Measurements from ENCODE around the gene C15orf62. TPM values are rescaled to one million over a fixed set of nuclear protein-coding genes. Genes with fewer than 3 reads are reported as not detected.
A peak's percentile ranks its signal among the peaks of the same experiment; 100 is the strongest.

The C15orf62 gene
- polyA plus RNA-seq, 1 donor, result 5.4 TPM

GRCh38 chr15:40792394-40792793, 22.6 kb downstream of the C15orf62 start:
- DNase-seq, result no peak
- Histone ChIP-seq H3K4me3 (ENCODE audit: low read length) (no peak overlapping the region), H3K9me3 (ENCODE audit: control insufficient read depth, low read depth, low read length) (no peaks in the 10 kb centered on the region), H3K27ac (ENCODE audit: low read length) (no peak overlapping the region), H3K4me1 (ENCODE audit: control insufficient read depth, insufficient read depth, low read length) (peaks cover 13% of the 10 kb centered on the region), H3K27me3 (ENCODE audit: control insufficient read depth, insufficient read depth, low read length) (no peaks in the 10 kb centered on the region), H3K36me3 (ENCODE audit: control insufficient read depth, insufficient read depth, low read length) (peaks cover 9% of the 10 kb centered on the region)
- WGBS (ENCODE audit: insufficient coverage, low lambda C conversion rate), result no CpG with 5 or more reads among the region's 3 CpGs

DNA sequence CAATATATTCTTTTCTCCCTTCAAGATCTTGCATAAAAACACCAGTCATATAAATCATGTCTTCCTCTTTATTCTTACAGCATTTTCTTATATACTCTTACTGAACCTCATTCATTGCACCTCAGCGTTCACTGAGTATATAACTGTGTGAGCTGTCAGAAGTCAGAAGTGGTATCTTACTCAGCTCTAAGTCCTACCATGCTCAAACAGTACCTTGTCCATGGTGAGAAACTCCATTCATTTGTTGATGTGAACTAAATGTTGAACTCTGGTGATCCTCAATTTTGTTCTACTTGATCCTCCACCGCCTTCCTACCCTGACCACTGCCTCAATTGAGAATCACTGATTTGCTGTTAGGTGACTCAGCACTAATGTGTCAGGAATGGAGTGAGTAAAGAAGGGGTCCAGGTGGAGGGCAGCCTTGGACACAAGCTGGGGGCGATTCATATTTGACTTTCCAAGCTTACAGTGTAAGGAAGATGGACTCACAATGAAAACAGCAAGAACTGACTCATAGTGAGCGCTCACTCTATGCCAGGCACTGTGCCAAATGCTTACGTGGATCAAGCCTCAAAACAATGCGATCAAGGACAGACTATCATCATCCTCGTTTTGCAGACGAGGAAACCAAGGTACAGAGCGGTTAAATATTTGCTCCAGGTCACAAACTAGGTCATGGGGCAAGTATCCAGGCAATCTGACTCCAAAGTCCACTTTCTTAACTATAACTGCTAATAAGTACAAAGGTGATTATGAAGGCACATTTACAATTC, 23.6 kb downstream of the C15orf62 start:
- Histone ChIP-seq H3K4me1 (ENCODE audit: control insufficient read depth, insufficient read depth, low read length) (peaks cover 5% of the 10 kb centered on the region), H3K9me3 (ENCODE audit: control insufficient read depth, low read depth, low read length) (no peaks in the 10 kb centered on the region), H3K27me3 (ENCODE audit: control insufficient read depth, insufficient read depth, low read length) (no peaks in the 10 kb centered on the region), H3K4me3 (ENCODE audit: low read length) (no peak overlapping the region), H3K36me3 (ENCODE audit: control insufficient read depth, insufficient read depth, low read length) (peaks cover 9% of the 10 kb centered on the region), H3K27ac (ENCODE audit: low read length) (peak overlapping the region; percentile 65)
- WGBS (ENCODE audit: insufficient coverage, low lambda C conversion rate), result 67% methylated on average over 1 of the region's 9 CpGs
- peak; percentile 80 to 91 for DNase-seq

DNA sequence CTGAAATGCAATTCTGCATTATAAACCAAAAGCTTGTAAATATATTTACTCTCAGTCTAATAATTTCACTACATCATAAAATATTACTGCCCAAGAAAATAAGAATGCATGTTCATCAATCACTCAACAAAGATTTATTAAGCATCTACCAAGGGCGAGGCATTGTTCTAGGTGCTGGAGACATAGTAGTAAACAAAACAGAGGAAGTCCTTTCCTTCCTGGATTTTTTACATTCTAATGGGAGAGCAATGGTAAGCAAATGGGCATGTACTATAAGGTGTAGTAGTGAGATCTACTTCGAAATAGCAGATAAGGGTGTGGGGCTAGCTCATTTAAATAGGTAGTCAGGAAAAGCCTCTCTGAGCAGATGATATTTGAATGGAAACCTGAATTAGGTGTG, 26.3 kb downstream of the C15orf62 start:
- no CpG with 5 or more reads among the region's 2 CpGs for WGBS (ENCODE audit: insufficient coverage, low lambda C conversion rate)
- H3K36me3 ChIP-seq (ENCODE audit: control insufficient read depth, insufficient read depth, low read length), result peaks cover 18% of the 10 kb centered on the region
- DNase-seq, result no peak
- H3K27me3 ChIP-seq (ENCODE audit: control insufficient read depth, insufficient read depth, low read length), result no peaks in the 10 kb centered on the region
- no peak overlapping the region for H3K4me3 ChIP-seq (ENCODE audit: low read length)
- no peak overlapping the region for H3K27ac ChIP-seq (ENCODE audit: low read length)
- H3K4me1 ChIP-seq (ENCODE audit: control insufficient read depth, insufficient read depth, low read length), result peaks cover 5% of the 10 kb centered on the region
- H3K9me3 ChIP-seq (ENCODE audit: control insufficient read depth, low read depth, low read length), result no peaks in the 10 kb centered on the region

DNA sequence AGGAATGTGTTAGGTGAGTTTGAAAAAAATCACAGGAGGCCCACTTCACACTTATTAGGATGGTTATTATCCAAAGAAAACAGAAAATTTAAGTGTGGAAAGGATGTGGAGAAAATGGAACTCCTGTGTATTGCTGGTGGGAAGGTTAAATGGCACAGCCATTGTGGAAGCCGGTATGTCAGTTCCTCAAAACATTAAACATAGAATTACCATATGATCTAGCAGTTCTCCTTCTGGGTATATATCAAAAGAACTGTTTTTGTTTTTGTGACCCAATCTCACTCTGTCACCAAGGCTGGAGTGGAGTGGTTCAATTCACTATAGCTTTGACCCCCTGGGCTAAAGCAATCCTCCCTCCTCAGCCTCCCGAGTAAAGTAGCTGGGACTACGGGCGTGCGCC, 26.7 kb downstream of the C15orf62 start:
- H3K9me3 ChIP-seq (ENCODE audit: control insufficient read depth, low read depth, low read length), result no peaks in the 10 kb centered on the region
- H3K4me3 ChIP-seq (ENCODE audit: low read length), result no peak overlapping the region
- no peak overlapping the region for H3K27ac ChIP-seq (ENCODE audit: low read length)
- H3K4me1 ChIP-seq (ENCODE audit: control insufficient read depth, insufficient read depth, low read length), result peaks cover 5% of the 10 kb centered on the region
- no peak for DNase-seq
- no peaks in the 10 kb centered on the region for H3K27me3 ChIP-seq (ENCODE audit: control insufficient read depth, insufficient read depth, low read length)
- peaks cover 19% of the 10 kb centered on the region for H3K36me3 ChIP-seq (ENCODE audit: control insufficient read depth, insufficient read depth, low read length)
- 100% methylated on average over 1 of the region's 5 CpGs for WGBS (ENCODE audit: insufficient coverage, low lambda C conversion rate)

- WGBS (ENCODE audit: insufficient coverage, low lambda C conversion rate), result 92% methylated on average over 2 of the region's 3 CpGs
- H3K27ac ChIP-seq (ENCODE audit: low read length), result no peak overlapping the region
- H3K4me1 ChIP-seq (ENCODE audit: control insufficient read depth, insufficient read depth, low read length), result no peaks in the 10 kb centered on the region
- H3K36me3 ChIP-seq (ENCODE audit: control insufficient read depth, insufficient read depth, low read length), result peaks cover 15% of the 10 kb centered on the region
- H3K27me3 ChIP-seq (ENCODE audit: control insufficient read depth, insufficient read depth, low read length), result no peaks in the 10 kb centered on the region
- no peaks in the 10 kb centered on the region for H3K9me3 ChIP-seq (ENCODE audit: control insufficient read depth, low read depth, low read length)
- DNase-seq, result no peak
- no peak overlapping the region for H3K4me3 ChIP-seq (ENCODE audit: low read length)
Observed at GRCh38 chr15:40799523-40799922, 29.7 kb downstream of the C15orf62 start.

- WGBS (ENCODE audit: insufficient coverage, low lambda C conversion rate), result no CpG with 5 or more reads among the region's 2 CpGs
- no peak for DNase-seq
- H3K9me3 ChIP-seq (ENCODE audit: control insufficient read depth, low read depth, low read length), result no peaks in the 10 kb centered on the region
- H3K4me1 ChIP-seq (ENCODE audit: control insufficient read depth, insufficient read depth, low read length), result peaks cover 7% of the 10 kb centered on the region
- H3K27ac ChIP-seq (ENCODE audit: low read length), result no peak overlapping the region
- no peaks in the 10 kb centered on the region for H3K27me3 ChIP-seq (ENCODE audit: control insufficient read depth, insufficient read depth, low read length)
- H3K36me3 ChIP-seq (ENCODE audit: control insufficient read depth, insufficient read depth, low read length), result peaks cover 15% of the 10 kb centered on the region
- no peak overlapping the region for H3K4me3 ChIP-seq (ENCODE audit: low read length)
Observed at GRCh38 chr15:40803076-40803475, 33.3 kb downstream of the C15orf62 start.

- no peaks in the 10 kb centered on the region for H3K27me3 ChIP-seq (ENCODE audit: control insufficient read depth, insufficient read depth, low read length)
- H3K4me3 ChIP-seq (ENCODE audit: low read length), result no peak overlapping the region
- no peaks in the 10 kb centered on the region for H3K9me3 ChIP-seq (ENCODE audit: control insufficient read depth, low read depth, low read length)
- H3K27ac ChIP-seq (ENCODE audit: low read length), result no peak overlapping the region
- peaks cover 10% of the 10 kb centered on the region for H3K4me1 ChIP-seq (ENCODE audit: control insufficient read depth, insufficient read depth, low read length)
- WGBS (ENCODE audit: insufficient coverage, low lambda C conversion rate), result no CpG with 5 or more reads among the region's 1 CpG
- DNase-seq, result no peak
- peaks cover 15% of the 10 kb centered on the region for H3K36me3 ChIP-seq (ENCODE audit: control insufficient read depth, insufficient read depth, low read length)
Observed at GRCh38 chr15:40803688-40804087, 33.9 kb downstream of the C15orf62 start.

DNA sequence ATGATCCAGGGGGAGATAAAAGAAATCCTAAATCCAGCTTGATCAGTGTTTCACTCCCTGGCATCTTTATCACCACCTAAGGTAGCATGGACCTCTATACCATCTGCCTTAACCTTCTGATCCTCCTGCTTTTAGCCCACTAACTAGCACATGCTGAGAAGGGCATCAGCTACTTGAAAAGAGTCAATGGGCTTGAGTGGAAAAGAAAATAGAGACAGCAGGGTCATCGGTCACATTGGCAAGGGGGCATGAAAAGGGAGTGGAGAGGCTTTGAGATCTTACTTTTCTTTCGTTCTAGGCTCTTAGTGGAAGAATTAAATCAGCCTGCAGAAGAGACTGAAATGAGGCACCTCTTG, 36.9 kb downstream of the C15orf62 start:
- no peaks in the 10 kb centered on the region for H3K27me3 ChIP-seq (ENCODE audit: control insufficient read depth, insufficient read depth, low read length)
- H3K9me3 ChIP-seq (ENCODE audit: control insufficient read depth, low read depth, low read length), result no peaks in the 10 kb centered on the region
- H3K4me1 ChIP-seq (ENCODE audit: control insufficient read depth, insufficient read depth, low read length), result peaks cover 10% of the 10 kb centered on the region
- DNase-seq, result no peak
- no CpG with 5 or more reads among the region's 2 CpGs for WGBS (ENCODE audit: insufficient coverage, low lambda C conversion rate)
- H3K4me3 ChIP-seq (ENCODE audit: low read length), result peak overlapping the region; percentile 76
- H3K27ac ChIP-seq (ENCODE audit: low read length), result peak overlapping the region; percentile 89
- H3K36me3 ChIP-seq (ENCODE audit: control insufficient read depth, insufficient read depth, low read length), result peaks cover 24% of the 10 kb centered on the region

DNA sequence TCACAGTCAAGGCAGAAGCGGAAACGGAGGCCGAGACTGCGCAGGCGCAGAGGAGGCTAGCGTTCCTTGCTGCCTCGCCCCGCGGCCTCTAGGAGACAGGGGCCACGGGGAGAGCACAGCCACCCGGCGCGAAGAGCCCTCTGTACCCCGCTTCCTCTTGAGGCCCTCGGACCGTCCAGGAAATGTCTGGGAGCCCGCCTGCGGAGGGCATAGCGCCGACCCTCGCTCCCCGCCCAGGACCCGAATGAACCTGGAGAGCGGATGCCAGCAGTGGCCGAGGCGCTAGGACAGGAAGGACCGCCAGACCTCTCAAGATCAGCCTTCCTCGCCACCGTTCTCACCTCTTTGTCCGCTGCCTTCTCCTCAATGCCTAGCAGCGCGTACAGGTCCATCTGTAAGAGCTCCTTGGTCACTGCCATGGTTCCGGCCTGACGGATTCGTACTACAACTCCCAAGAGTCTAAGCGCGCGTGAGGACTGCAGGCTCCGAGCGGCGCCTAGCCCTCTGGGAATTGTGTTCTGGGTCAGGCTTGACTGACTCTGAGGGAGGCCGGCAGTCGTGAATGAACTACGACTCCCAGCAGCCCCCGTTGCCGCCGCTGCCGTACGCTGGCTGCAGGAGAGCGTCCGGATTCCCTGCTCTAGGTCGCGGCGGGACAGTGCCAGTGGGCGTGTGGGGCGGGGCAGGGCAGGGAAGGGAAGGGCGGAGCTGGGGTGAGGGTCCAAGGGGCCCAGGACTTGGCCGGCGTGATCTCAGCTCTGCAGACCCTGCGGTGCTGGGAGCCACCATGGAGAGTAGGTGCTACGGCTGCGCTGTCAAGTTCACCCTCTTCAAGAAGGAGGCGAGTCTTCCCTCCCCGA, 37.5 kb downstream of the C15orf62 start, which contains the start of the genes DNAJC17 and ZFYVE19:
Gene DNAJC17, minus strand, starts transcription at position 446 of the 860 bp plus-strand sequence. Its CDS starts 27 bp downstream, at position 419.
Gene ZFYVE19, plus strand, starts transcription at position 62 of the 860 bp plus-strand sequence. Its CDS starts 501 bp downstream, at position 563.
- H3K4me1 ChIP-seq (ENCODE audit: control insufficient read depth, insufficient read depth, low read length), result peaks cover 10% of the 10 kb centered on the region
- no peaks in the 10 kb centered on the region for H3K9me3 ChIP-seq (ENCODE audit: control insufficient read depth, low read depth, low read length)
- peak; percentile 97 to 99 for DNase-seq
- H3K27me3 ChIP-seq (ENCODE audit: control insufficient read depth, insufficient read depth, low read length), result no peaks in the 10 kb centered on the region
- WGBS (ENCODE audit: insufficient coverage, low lambda C conversion rate), result no CpG with 5 or more reads among the region's 64 CpGs
- H3K36me3 ChIP-seq (ENCODE audit: control insufficient read depth, insufficient read depth, low read length), result peaks cover 26% of the 10 kb centered on the region
- H3K27ac ChIP-seq (ENCODE audit: low read length), result peak within 1 kb of the TSS; percentile 89
- H3K4me3 ChIP-seq (ENCODE audit: low read length), result peak within 1 kb of the TSS; percentile 76

DNA sequence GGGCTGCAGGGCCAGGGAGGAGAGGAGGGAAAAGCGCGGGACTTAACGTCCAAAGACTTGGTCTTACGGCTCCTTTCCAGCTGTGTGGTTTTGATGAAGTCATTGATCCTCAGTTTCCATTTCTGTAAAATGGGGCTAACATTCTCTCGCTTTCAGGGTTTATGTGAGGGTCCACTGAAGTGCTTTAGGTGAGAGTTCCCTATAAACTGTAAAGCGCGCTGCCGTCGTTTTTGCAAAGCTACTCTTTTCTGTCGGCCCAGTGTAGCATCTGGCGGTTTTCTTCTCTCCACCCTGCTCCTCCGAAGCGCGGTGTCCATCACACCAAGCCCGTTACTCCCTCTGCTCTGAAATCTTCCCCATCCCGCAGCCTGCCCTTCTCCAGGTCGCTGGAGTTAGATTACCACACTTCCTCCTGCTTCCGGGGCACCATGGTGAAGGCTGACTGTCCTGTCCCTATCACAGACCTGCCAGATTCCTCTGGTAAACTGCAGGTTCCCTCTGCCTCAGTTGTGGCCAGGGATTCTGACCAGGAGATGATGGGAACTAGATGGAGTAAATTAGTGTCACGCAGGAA, 38.2 kb downstream of the C15orf62 start:
- H3K4me3 ChIP-seq (ENCODE audit: low read length), result peak overlapping the region; percentile 76
- no peaks in the 10 kb centered on the region for H3K27me3 ChIP-seq (ENCODE audit: control insufficient read depth, insufficient read depth, low read length)
- H3K9me3 ChIP-seq (ENCODE audit: control insufficient read depth, low read depth, low read length), result no peaks in the 10 kb centered on the region
- peaks cover 27% of the 10 kb centered on the region for H3K36me3 ChIP-seq (ENCODE audit: control insufficient read depth, insufficient read depth, low read length)
- WGBS (ENCODE audit: insufficient coverage, low lambda C conversion rate), result 20% methylated on average over 1 of the region's 19 CpGs
- no peak for DNase-seq
- H3K27ac ChIP-seq (ENCODE audit: low read length), result peak overlapping the region; percentile 89
- peaks cover 10% of the 10 kb centered on the region for H3K4me1 ChIP-seq (ENCODE audit: control insufficient read depth, insufficient read depth, low read length)

Measured in large intestine (tissue), 3 donors.